GM19372 (cell line): ENCODE data around the gene SVIL.

ENCODE experiments used
- ATAC-seq: cut with Tn5 transposase; IDR thresholded peaks from one replicate; pipeline ENCODE4 v1.9.1; 2021; ENCODE audit warnings: mild to moderate bottlenecking, low read depth, moderate library complexity; ENCODE audit not compliant: unreplicated experiment

SVIL gene

GRCh38 chr10:29438271-29438670, 196.5 kb downstream of the SVIL start:
- no peak for ATAC-seq

GRCh38 chr10:29437871-29438270, 196.9 kb downstream of the SVIL start:
- ATAC-seq = no peak

DNA sequence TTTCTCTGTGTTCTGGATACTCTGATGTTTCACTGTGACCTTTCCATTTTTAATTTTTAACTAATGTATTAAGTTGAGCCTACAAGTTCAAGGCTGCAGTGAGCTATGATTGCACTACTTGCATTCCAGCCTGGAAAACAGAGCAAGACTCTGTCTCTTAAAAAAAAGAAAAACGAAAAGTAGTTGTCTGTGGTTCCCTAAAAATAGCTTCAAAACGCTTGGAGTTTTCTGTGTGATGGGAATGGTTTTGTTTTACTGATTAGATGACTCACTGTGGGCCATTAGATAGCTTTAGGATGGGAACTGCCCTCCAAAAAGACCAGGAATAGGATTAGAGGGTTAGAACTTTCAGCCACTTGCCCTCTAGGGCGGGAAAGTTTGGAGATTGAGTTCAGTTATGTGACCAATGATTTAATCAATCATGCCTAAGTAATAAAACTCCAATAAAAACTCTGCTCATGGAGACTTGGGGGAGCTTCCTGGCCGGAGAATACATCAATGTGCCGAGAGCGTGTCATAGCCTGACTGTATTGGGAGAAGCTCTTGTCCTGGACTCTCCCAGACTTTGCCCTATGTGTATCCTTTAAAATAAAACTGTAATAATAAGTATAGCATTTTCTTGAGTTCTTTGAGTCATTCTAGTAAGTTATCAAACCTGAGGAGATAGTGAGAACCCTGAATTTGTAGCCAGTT, 198.8 kb downstream of the SVIL start:
- no peak for ATAC-seq

GRCh38 chr10:29434111-29434510, 200.7 kb downstream of the SVIL start:
- no peak for ATAC-seq

DNA sequence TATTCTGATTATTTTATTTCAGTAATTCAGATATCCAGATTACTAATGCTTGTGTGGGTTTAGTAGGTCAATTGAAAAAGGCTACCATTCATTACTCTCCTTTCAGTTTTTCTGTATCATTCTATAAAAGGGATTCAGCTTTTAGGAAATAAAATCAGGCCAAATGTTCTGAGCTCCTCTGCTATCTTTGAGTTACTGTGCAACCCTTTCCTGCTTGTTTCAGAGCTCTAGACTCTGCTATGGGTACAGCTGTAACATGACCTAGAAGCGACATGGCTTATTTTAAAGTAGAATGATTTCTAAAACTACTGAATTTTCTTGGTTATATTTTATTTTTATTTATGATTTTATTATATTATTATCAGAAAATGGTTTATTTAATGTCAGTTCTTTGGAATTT, 203.1 kb downstream of the SVIL start:
- ATAC-seq = no peak

- ATAC-seq = no peak
Observed at GRCh38 chr10:29430101-29430500, 204.7 kb downstream of the SVIL start.

DNA sequence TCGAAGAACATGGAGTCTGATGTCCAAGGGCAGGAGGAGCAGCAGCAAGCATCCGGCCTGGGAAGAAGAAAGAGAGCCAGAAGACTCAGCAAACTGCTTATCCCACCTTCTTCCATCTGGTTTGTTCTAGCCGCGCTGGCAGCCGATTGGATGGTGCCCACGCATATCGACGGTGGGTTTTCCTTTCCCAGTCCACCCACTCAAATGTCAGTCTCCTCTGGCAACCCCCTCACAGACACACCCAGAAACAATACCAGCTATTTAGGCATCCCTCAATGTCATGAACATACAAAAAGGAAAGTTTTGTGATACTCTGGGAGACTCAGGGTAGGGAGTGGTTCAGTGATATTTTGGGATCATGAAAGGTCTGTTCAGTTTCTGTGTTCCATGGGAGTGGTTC, 206.3 kb downstream of the SVIL start:
- no peak for ATAC-seq

- ATAC-seq = no peak
Observed at GRCh38 chr10:29427667-29428066, 207.1 kb downstream of the SVIL start.

DNA sequence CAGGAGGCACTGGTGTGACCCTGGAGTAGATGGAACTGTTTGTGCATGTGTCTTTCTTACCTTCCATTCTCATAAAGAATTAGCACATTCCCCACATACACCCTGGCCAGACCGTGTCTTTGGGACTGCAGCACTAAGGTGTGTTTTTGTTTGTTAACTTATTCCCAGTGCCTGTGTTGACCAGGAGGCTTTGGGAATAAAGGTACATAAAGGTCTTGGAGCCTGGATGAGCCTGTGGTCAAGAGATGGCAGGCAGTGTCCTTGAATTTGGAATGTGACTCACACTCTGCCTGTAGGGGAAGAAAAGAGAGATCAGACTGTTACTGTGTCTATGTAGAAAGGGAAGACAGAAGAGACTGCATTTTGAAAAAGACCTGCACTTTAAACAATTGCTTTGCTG, 208.4 kb downstream of the SVIL start:
- no peak for ATAC-seq

DNA sequence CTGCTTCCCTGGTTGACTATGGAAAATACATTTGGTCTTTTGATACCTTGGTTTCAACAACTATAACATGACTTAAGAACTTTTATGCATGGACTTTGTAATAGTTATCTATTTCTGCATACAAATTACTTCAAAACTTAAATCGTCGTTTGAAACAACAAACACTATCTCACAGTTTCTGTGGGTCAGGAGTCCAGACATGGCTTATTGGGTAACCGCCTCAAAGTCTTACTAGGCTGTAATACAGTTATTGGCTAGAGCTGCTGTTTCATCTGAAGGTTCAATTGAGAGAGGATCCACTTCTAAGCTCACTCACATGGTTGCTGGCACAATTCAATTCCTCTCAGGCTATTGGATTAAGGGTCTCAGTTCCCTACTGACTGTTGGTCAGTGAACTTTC, 210.8 kb downstream of the SVIL start:
- no peak for ATAC-seq

DNA sequence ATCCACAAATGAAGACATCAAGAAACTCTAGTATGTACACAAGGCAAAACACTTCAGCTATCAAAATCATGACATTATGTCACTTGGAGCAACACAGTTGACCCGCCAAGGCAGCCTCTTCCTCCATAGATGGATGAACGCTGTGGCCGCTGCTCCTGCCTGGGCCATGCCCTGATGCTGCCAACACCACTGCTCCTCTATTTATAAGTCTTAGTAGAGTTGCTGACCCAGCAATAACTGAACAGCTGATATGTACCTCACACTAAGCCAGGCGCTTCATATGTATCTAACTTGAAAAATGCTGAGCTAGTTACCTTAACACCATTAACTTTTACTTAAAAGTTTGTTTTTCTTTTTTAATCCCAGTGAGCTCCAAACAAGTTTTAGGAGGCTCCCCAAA, 214.0 kb downstream of the SVIL start:
- no peak for ATAC-seq

DNA sequence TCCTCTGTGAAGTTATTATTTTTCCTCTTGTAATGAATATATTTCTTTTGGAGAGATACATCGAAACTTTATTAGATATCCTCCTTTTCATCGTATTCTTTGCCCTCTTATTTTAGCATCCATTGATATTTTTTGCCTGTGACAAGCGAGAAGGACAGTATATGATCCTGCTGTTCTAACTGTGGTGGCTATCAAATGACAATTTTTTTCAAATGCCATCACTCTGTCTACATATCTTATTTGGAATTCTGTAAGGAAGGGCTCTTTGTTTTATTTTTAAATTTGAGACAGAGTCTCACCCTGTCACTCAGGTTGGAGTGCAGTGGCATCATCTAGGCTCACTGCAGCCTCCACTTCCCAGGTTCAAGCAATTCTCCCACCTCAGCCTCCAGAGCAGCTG, 217.4 kb downstream of the SVIL start:
- no peak for ATAC-seq

DNA sequence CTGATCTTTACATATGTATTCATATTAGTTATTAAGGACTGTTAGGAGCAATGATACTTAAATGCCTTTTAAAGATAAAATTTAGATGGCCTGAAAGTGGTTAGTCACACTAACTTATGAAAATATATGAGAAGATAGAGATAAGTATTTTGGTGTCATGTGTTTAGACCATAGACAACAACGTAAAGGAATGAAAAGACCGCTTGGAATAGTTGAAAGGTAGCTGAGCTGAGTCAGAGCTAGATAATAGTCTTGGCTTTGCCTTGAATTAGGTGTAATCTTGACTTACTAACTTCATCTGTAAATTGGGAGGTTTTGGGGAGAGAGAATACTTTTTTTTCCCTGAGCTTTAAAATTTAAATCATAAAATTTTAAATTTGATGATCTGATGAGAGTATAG, 218.9 kb downstream of the SVIL start:
- no peak for ATAC-seq

GRCh38 chr10:29414501-29414900, 220.3 kb downstream of the SVIL start:
- no peak for ATAC-seq

DNA sequence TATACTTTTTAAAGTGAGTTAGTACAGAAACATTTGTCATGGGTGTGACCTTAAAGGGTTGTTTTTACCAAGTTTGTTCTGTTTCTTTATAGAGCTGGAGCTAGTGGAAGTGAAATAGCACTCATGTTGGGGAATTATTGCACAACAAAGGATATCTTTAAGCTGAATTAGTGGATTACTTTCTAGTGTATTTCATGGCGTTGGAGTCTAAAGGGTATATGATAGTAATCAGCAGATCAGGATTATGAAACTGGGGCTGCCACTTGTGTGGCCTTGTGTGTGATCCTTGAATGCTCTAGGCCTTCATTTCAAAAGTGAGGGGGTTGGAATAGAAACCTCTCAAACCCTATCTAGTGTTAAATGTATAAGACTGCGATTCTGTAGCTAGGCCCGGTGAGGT, 222.3 kb downstream of the SVIL start:
- ATAC-seq = no peak

GRCh38 chr10:29411666-29412315, 223.0 kb downstream of the SVIL start:
- ATAC-seq = no peak

GRCh38 chr10:29409241-29410054, 225.3 kb downstream of the SVIL start:
- ATAC-seq = peak; percentile 75

DNA sequence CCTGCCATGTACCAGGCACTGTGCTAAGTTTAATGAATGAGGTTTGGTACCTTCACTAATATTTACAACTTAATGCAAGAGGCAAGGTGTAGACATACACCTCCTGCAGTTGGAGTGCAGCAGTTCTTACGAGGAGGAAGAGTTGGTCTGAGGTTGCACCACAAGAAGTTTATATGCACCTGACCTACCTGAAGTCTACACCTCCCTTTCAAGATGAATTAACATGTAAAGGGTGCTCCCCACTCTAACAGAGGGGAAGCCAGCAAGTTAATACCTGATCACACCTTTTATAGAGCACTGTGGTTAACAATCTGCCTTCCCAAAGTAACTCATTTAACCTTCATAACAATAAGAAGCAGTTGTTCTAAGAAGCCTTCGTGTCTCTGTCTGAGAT, 225.9 kb downstream of the SVIL start:
- peak; percentile 9 for ATAC-seq
